GM23338 (cell line): ENCODE data around the gene GIMAP6. TPM values are rescaled to one million over a fixed set of nuclear protein-coding genes. Genes with fewer than 3 reads are reported as not detected.
"Not testable (repeated sequence)": the region's sequence is repeated elsewhere in the genome, so short reads cannot be mapped to it uniquely, and the experiment has no call there.

ENCODE experiments used
- ATAC-seq: fragments of 200-7000 bp; cut with Tn5 transposase; 3 replicates; pipeline ENCODE4 v1.9.1; 2020
- DNase-seq: peaks from one replicate; pipeline ENCODE4 v3.0.0-alpha.2; 2015; ENCODE audit warnings: low spot score
- H2AFZ ChIP-seq: fragments of 200-600 bp; sonication (generic); 2 replicates; pipeline ENCODE4 v1.8.0; 2016; ENCODE audit warnings: antibody characterized with exemption, mild to moderate bottlenecking, moderate library complexity
- H3F3A ChIP-seq: fragments of 200-600 bp; sonication (generic); replicated peaks from 2 replicates; pipeline ENCODE4 v1.8.0; 2017; ENCODE audit warnings: antibody characterized with exemption, mixed run types, low read depth
- H3K27ac ChIP-seq: fragments of 200-600 bp; sonication (generic); 2 replicates; pipeline ENCODE4 v1.6.1; 2016; ENCODE audit warnings: low read depth
- H3K27me3 ChIP-seq: fragments of 200-600 bp; sonication (generic); 2 replicates; pipeline ENCODE4 v1.8.0; 2016; ENCODE audit warnings: mild to moderate bottlenecking, mixed run types, moderate library complexity; ENCODE audit not compliant: insufficient read depth
- H3K36me3 ChIP-seq: fragments of 200-600 bp; sonication (generic); 2 replicates; pipeline ENCODE4 v1.8.0; 2016; ENCODE audit warnings: mild to moderate bottlenecking; ENCODE audit not compliant: insufficient read depth
- H3K4me1 ChIP-seq: fragments of 200-600 bp; sonication (generic); 2 replicates; pipeline ENCODE4 v1.8.0; 2016; ENCODE audit warnings: mild to moderate bottlenecking, moderate library complexity; ENCODE audit not compliant: insufficient read depth
- H3K4me2 ChIP-seq: fragments of 200-600 bp; sonication (generic); 2 replicates; pipeline ENCODE4 v1.7.1; 2017; ENCODE audit warnings: mixed run types
- H3K4me3 ChIP-seq: fragments of 200-600 bp; sonication (generic); 2 replicates; pipeline ENCODE4 v1.6.1; 2016; ENCODE audit warnings: mixed run types
- H3K79me2 ChIP-seq: fragments of 200-600 bp; sonication (generic); replicated peaks from 2 replicates; pipeline ENCODE4 v1.8.0; 2017; ENCODE audit warnings: mild to moderate bottlenecking; ENCODE audit not compliant: insufficient read depth
- H3K9me2 ChIP-seq: fragments of 200-600 bp; sonication (generic); 2 replicates; pipeline ENCODE4 v1.8.0; 2017; ENCODE audit not compliant: insufficient read depth
- H4K20me1 ChIP-seq: fragments of 200-600 bp; sonication (generic); replicated peaks from 2 replicates; pipeline ENCODE4 v1.8.0; 2017; ENCODE audit warnings: mild to moderate bottlenecking; ENCODE audit not compliant: insufficient read depth
- H3K27ac Mint-ChIP-seq: 2 replicates; pipeline ENCODE4 v1.8.0; 2020; ENCODE audit warnings: inconsistent platforms, mild to moderate bottlenecking, moderate library complexity, mixed read lengths
- H3K27me3 Mint-ChIP-seq: 3 replicates; pipeline ENCODE4 v1.8.0; 2022; ENCODE audit warnings: low read depth, mild to moderate bottlenecking, moderate library complexity, mixed read lengths, inconsistent platforms; ENCODE audit not compliant: insufficient read depth, poor library complexity
- H3K36me3 Mint-ChIP-seq: 3 replicates; pipeline ENCODE4 v1.8.0; 2021; ENCODE audit warnings: low read depth, mild to moderate bottlenecking, inconsistent platforms, moderate library complexity, mixed read lengths
- H3K4me1 Mint-ChIP-seq: 3 replicates; pipeline ENCODE4 v1.8.0; 2020; ENCODE audit warnings: mild to moderate bottlenecking, inconsistent platforms, mixed read lengths
- H3K4me3 Mint-ChIP-seq: 3 replicates; pipeline ENCODE4 v1.8.0; 2021; ENCODE audit warnings: moderate library complexity, mild to moderate bottlenecking, inconsistent platforms, mixed read lengths
- H3K9me3 Mint-ChIP-seq: 3 replicates; pipeline ENCODE4 v1.8.0; 2020; ENCODE audit warnings: moderate library complexity, mild to moderate bottlenecking, inconsistent platforms, mixed read lengths
- CREB1 ChIP-seq: fragments of 250-450 bp; sonication (Bioruptor Pico); IDR thresholded peaks from 2 replicates; pipeline ENCODE4 v1.5.0; 2020; ENCODE audit warnings: low read depth, mild to moderate bottlenecking, moderate library complexity
- ETS1 ChIP-seq: IDR thresholded peaks from 2 replicates; pipeline ENCODE4 v1.6.1; 2016; ENCODE audit warnings: antibody characterized with exemption
- EZH2 ChIP-seq: fragments of 200-600 bp; sonication (generic); IDR thresholded peaks from one replicate; pipeline ENCODE4 v1.8.0; 2017; ENCODE audit warnings: antibody characterized with exemption, mild to moderate bottlenecking, low read depth; ENCODE audit not compliant: unreplicated experiment
- EZH2phosphoT487 ChIP-seq: fragments of 200-600 bp; sonication (generic); IDR thresholded peaks from one replicate; pipeline ENCODE4 v1.8.1; 2018; ENCODE audit warnings: antibody characterized with exemption; ENCODE audit not compliant: unreplicated experiment
- JUNB ChIP-seq: IDR thresholded peaks from one replicate; pipeline ENCODE4 v1.6.1; 2016; ENCODE audit warnings: antibody characterized with exemption; ENCODE audit not compliant: unreplicated experiment
- NANOG ChIP-seq: IDR thresholded peaks from 2 replicates; pipeline ENCODE4 v1.6.1; 2016; ENCODE audit warnings: antibody characterized with exemption, borderline replicate concordance
- POLR2AphosphoS5 ChIP-seq: IDR thresholded peaks from 2 replicates; pipeline ENCODE4 v1.6.1; 2016; ENCODE audit warnings: antibody characterized with exemption, low read depth
- ZNF331 ChIP-seq: fragments of 250-450 bp; sonication (Bioruptor Pico); IDR thresholded peaks from 2 replicates; pipeline ENCODE4 v1.5.0; 2020; ENCODE audit warnings: low read depth, mild to moderate bottlenecking, moderate library complexity
- polyA plus RNA-seq: library from polyadenylated mRNA; unstranded; fragments of >200 nt; fragmentation: Nextera tagmentation; extraction: Ambion mirVana; gene quantifications from 2 replicates; pipeline ENCODE4 v1.2.1, GENCODE V29; 2016
- total RNA-seq: library from RNA; depleted of rRNA; stranded (reverse); fragments of >200 nt; shearing (Covaris generic); gene quantifications from 2 replicates; pipeline ENCODE4 v1.2.3, GENCODE V29; 2014

GIMAP6 gene
- total and polyA plus RNA-seq, 2 experiments from 2014 or later: not detected

GRCh38 chr7:150615221-150615755, 16.9 kb downstream of the GIMAP6 start:
- not testable (repeated sequence) for H3K4me3 ChIP-seq, H2AFZ ChIP-seq, H3K36me3 ChIP-seq, ATAC-seq, H3K4me1 Mint-ChIP-seq, H3K27ac Mint-ChIP-seq, H3K4me3 Mint-ChIP-seq, H3K9me3 Mint-ChIP-seq, H3K27me3 ChIP-seq, H3K27ac ChIP-seq, H4K20me1 ChIP-seq, H3K79me2 ChIP-seq, H3K27me3 Mint-ChIP-seq, H3K36me3 Mint-ChIP-seq, H3K4me2 ChIP-seq, DNase-seq, H3K4me1 ChIP-seq, H3F3A ChIP-seq
- H3K9me2 ChIP-seq: peaks cover 19% of the 10 kb centered on the region; the same call in 1 of the 2 replicates

- ATAC-seq, H3K79me2 ChIP-seq, DNase-seq, H3F3A ChIP-seq, H3K27me3 ChIP-seq, H3K4me3 ChIP-seq, H4K20me1 ChIP-seq, H3K36me3 ChIP-seq, H3K27me3 Mint-ChIP-seq, H3K27ac Mint-ChIP-seq, H3K9me3 Mint-ChIP-seq, H3K4me3 Mint-ChIP-seq, H3K36me3 Mint-ChIP-seq, H3K4me1 Mint-ChIP-seq, H3K4me2 ChIP-seq, H3K27ac ChIP-seq, H3K4me1 ChIP-seq, H2AFZ ChIP-seq: not testable (repeated sequence)
- peaks cover 19% of the 10 kb centered on the region; the same call in 1 of the 2 replicates for H3K9me2 ChIP-seq
Observed at GRCh38 chr7:150614426-150614825, 17.8 kb downstream of the GIMAP6 start.

GRCh38 chr7:150613880-150614279, 18.3 kb downstream of the GIMAP6 start:
- peaks cover 19% of the 10 kb centered on the region; the same call in 1 of the 2 replicates for H3K9me2 ChIP-seq
- no peaks in the 10 kb centered on the region for H3K79me2 ChIP-seq
- no peaks in the 10 kb centered on the region for H3F3A ChIP-seq
- TF ChIP-seq EZH2phosphoT487 (no peak), EZH2 (no peak), ETS1 (no peak), JUNB (no peak), NANOG (no peak), POLR2AphosphoS5 (no peak), ZNF331 (CRISPR knock-in tag) (no peak), CREB1 (CRISPR knock-in tag) (no peak)
- no peaks in the 10 kb centered on the region for H4K20me1 ChIP-seq
- Mint-ChIP-seq H3K9me3 (peaks cover 4% of the 10 kb centered on the region; the same call in 1 of the 3 replicates), H3K4me3 (no peak overlapping the region), H3K4me1 (no peaks in the 10 kb centered on the region), H3K27me3 (no peaks in the 10 kb centered on the region), H3K36me3 (no peaks in the 10 kb centered on the region), H3K27ac (no peak overlapping the region)
- ATAC-seq (no peak), DNase-seq (no peak)
- no peak overlapping the region for H3K27ac ChIP-seq
- H3K4me1 ChIP-seq: no peaks in the 10 kb centered on the region
- H3K27me3 ChIP-seq: no peaks in the 10 kb centered on the region
- no peak overlapping the region for H2AFZ ChIP-seq
- no peak overlapping the region for H3K4me3 ChIP-seq
- no peaks in the 10 kb centered on the region for H3K36me3 ChIP-seq
- H3K4me2 ChIP-seq: no peak overlapping the region
